Activated gamma-delta T cell (primary cell): ENCODE measurements around the gene ANKRD53.

Source experiments
- DNase-seq: peaks from one replicate; lab custom pipeline; 2025; lab: John Stamatoyannopoulos, UW
- total RNA-seq, 2 donors: gene quantifications; one replicate each; lab custom pipeline; 2026; lab: John Stamatoyannopoulos, UW

The ANKRD53 gene
- 0.17 to 0.41 reads per million in 2 donors for total RNA-seq

- DNase-seq, result no peak
Measured at GRCh38 chr2:70978341-70979179, at the start of gene ANKRD53. Gene ANKRD53, plus strand, starts transcription at chr2:70978630. Its CDS starts 16 bp downstream, at chr2:70978646.

GRCh38 chr2:70930371-70931329 lies 47.8 kb upstream of the ANKRD53 start:
- DNase-seq, result no peak

- no peak for DNase-seq
Measured at GRCh38 chr2:70931376-70932000, 46.9 kb upstream of the ANKRD53 start.

GRCh38 chr2:70932631-70933230 lies 45.7 kb upstream of the ANKRD53 start:
- no peak for DNase-seq

- DNase-seq, result no peak
Measured at GRCh38 chr2:70934981-70935380, 43.4 kb upstream of the ANKRD53 start.

- no peak for DNase-seq
Measured at GRCh38 chr2:70935468-70936164, 42.8 kb upstream of the ANKRD53 start, which contains the start of gene ATP6V1B1. Gene ATP6V1B1, plus strand, starts transcription at chr2:70935900. Its CDS starts 55 bp downstream, at chr2:70935955.

- no peak for DNase-seq
Measured at GRCh38 chr2:70936165-70936978, 42.1 kb upstream of the ANKRD53 start.

- DNase-seq, result no peak
Measured at GRCh38 chr2:70936979-70937811, 41.2 kb upstream of the ANKRD53 start.

- DNase-seq, result no peak
Measured at GRCh38 chr2:70937866-70938585, 40.4 kb upstream of the ANKRD53 start.

- no peak for DNase-seq
Measured at GRCh38 chr2:70938586-70938950, 39.9 kb upstream of the ANKRD53 start.

GRCh38 chr2:70939001-70939838 lies 39.2 kb upstream of the ANKRD53 start:
- no peak for DNase-seq

- DNase-seq, result no peak
Measured at GRCh38 chr2:70939839-70940580, 38.4 kb upstream of the ANKRD53 start.

- DNase-seq, result no peak
Measured at GRCh38 chr2:70941186-70941585, 37.2 kb upstream of the ANKRD53 start.

GRCh38 chr2:70941701-70942100 lies 36.7 kb upstream of the ANKRD53 start:
- DNase-seq, result no peak

- no peak for DNase-seq
Measured at GRCh38 chr2:70942396-70943204, 35.8 kb upstream of the ANKRD53 start.
